ENCODE results near the gene KCNH4. TPM values are rescaled to one million over a fixed set of nuclear protein-coding genes. Genes with fewer than 3 reads are reported as not detected.

The KCNH4 gene
- total RNA-seq, 1 donor from 2014 or later, result 0.64 TPM

GRCh38 chr17:42122371-42123303, 58.3 kb downstream of the KCNH4 start, which contains the start of gene HSPB9:
Gene HSPB9, plus strand, starts transcription at chr17:42122804. Its CDS starts 47 bp downstream, at chr17:42122851.
- H3K36me3 Mint-ChIP-seq (ENCODE audit: low read depth), result peaks cover 37% of the 10 kb centered on the region
- H3K4me1 Mint-ChIP-seq (ENCODE audit: low read depth), result peaks cover 12% of the 10 kb centered on the region
- peak within 1 kb of the TSS; percentile 76 for H3K4me3 Mint-ChIP-seq (ENCODE audit: low read depth)
- intact Hi-C loops (cut with micrococcal nuclease), result no loop called here
- no peaks in the 10 kb centered on the region for H3K9me3 Mint-ChIP-seq
- no peak within 1 kb of the TSS for H3K27ac Mint-ChIP-seq
- H3K27me3 Mint-ChIP-seq (ENCODE audit: low read depth), result no peaks in the 10 kb centered on the region
- no peak for DNase-seq (ENCODE audit: low spot score)

GRCh38 chr17:42120770-42121769, 59.9 kb downstream of the KCNH4 start, which contains the start of gene KAT2A:
Gene KAT2A, minus strand, starts transcription at chr17:42121367. Its CDS starts 63 bp downstream, at chr17:42121304.
- H3K36me3 Mint-ChIP-seq (ENCODE audit: low read depth), result peaks cover 36% of the 10 kb centered on the region
- peak within 1 kb of the TSS; percentile 76 for H3K4me3 Mint-ChIP-seq (ENCODE audit: low read depth)
- intact Hi-C loops (cut with micrococcal nuclease), result no loop called here
- peaks cover 18% of the 10 kb centered on the region for H3K4me1 Mint-ChIP-seq (ENCODE audit: low read depth)
- DNase-seq (ENCODE audit: low spot score), result peak; percentile 68
- H3K9me3 Mint-ChIP-seq, result no peaks in the 10 kb centered on the region
- peak within 1 kb of the TSS; percentile 65 for H3K27ac Mint-ChIP-seq
- H3K27me3 Mint-ChIP-seq (ENCODE audit: low read depth), result no peaks in the 10 kb centered on the region

- no peaks in the 10 kb centered on the region for H3K27me3 Mint-ChIP-seq (ENCODE audit: low read depth)
- peak overlapping the region; percentile 46 for H3K27ac Mint-ChIP-seq
- H3K9me3 Mint-ChIP-seq, result no peaks in the 10 kb centered on the region
- H3K4me3 Mint-ChIP-seq (ENCODE audit: low read depth), result peak overlapping the region; percentile 67
- H3K4me1 Mint-ChIP-seq (ENCODE audit: low read depth), result peaks cover 22% of the 10 kb centered on the region
- intact Hi-C loops (cut with micrococcal nuclease), result no loop called here
- H3K36me3 Mint-ChIP-seq (ENCODE audit: low read depth), result peaks cover 35% of the 10 kb centered on the region
- no peak for DNase-seq (ENCODE audit: low spot score)
Measured at GRCh38 chr17:42120161-42120769, 60.7 kb downstream of the KCNH4 start.

GRCh38 chr17:42119301-42119700, 61.6 kb downstream of the KCNH4 start:
- no peak for DNase-seq (ENCODE audit: low spot score)
- Mint-ChIP-seq H3K27me3 (ENCODE audit: low read depth) (no peaks in the 10 kb centered on the region), H3K4me1 (ENCODE audit: low read depth) (peaks cover 22% of the 10 kb centered on the region), H3K27ac (no peak overlapping the region), H3K9me3 (no peaks in the 10 kb centered on the region), H3K36me3 (ENCODE audit: low read depth) (peaks cover 35% of the 10 kb centered on the region), H3K4me3 (ENCODE audit: low read depth) (peak overlapping the region; percentile 67)
- intact Hi-C loops (cut with micrococcal nuclease), result loop anchor here (5.0 kb wide), 1 partner anchor 63 kb away; the partner anchor contains the start of gene KCNH4

- Mint-ChIP-seq H3K27me3 (ENCODE audit: low read depth) (no peaks in the 10 kb centered on the region), H3K27ac (peak overlapping the region; percentile 65), H3K36me3 (ENCODE audit: low read depth) (peaks cover 39% of the 10 kb centered on the region), H3K9me3 (no peaks in the 10 kb centered on the region), H3K4me3 (ENCODE audit: low read depth) (peak overlapping the region; percentile 58), H3K4me1 (ENCODE audit: low read depth) (peaks cover 22% of the 10 kb centered on the region)
- DNase-seq (ENCODE audit: low spot score), result no peak
- intact Hi-C loops (cut with micrococcal nuclease), result loop anchor here (5.0 kb wide), 1 partner anchor 64 kb away; the partner anchor contains the start of gene KCNH4
Measured at GRCh38 chr17:42118545-42118944, 62.4 kb downstream of the KCNH4 start.

- DNase-seq (ENCODE audit: low spot score), result no peak
- intact Hi-C loops (cut with micrococcal nuclease), result loop anchor here (5.0 kb wide), 1 partner anchor 64 kb away; the partner anchor contains the start of gene KCNH4
- H3K36me3 Mint-ChIP-seq (ENCODE audit: low read depth), result peaks cover 41% of the 10 kb centered on the region
- peak overlapping the region; percentile 58 for H3K4me3 Mint-ChIP-seq (ENCODE audit: low read depth)
- H3K27me3 Mint-ChIP-seq (ENCODE audit: low read depth), result no peaks in the 10 kb centered on the region
- no peaks in the 10 kb centered on the region for H3K9me3 Mint-ChIP-seq
- H3K4me1 Mint-ChIP-seq (ENCODE audit: low read depth), result peaks cover 22% of the 10 kb centered on the region
- H3K27ac Mint-ChIP-seq, result no peak overlapping the region
Measured at GRCh38 chr17:42118126-42118510, 62.8 kb downstream of the KCNH4 start.

GRCh38 chr17:42117397-42118125, 63.4 kb downstream of the KCNH4 start:
- Mint-ChIP-seq H3K27me3 (ENCODE audit: low read depth) (no peaks in the 10 kb centered on the region), H3K36me3 (ENCODE audit: low read depth) (peaks cover 44% of the 10 kb centered on the region), H3K27ac (peak overlapping the region; percentile 52), H3K4me1 (ENCODE audit: low read depth) (peaks cover 25% of the 10 kb centered on the region), H3K9me3 (no peaks in the 10 kb centered on the region), H3K4me3 (ENCODE audit: low read depth) (no peak overlapping the region)
- no peak for DNase-seq (ENCODE audit: low spot score)
- intact Hi-C loops (cut with micrococcal nuclease), result loop anchor here (5.0 kb wide), 1 partner anchor 65 kb away; the partner anchor contains the start of gene KCNH4

- peak overlapping the region; percentile 66 for H3K27ac Mint-ChIP-seq
Measured at GRCh38 chr17:42116705-42117396, 64.1 kb downstream of the KCNH4 start.

GRCh38 chr17:42114118-42114517, 66.8 kb downstream of the KCNH4 start:
- intact Hi-C loops (cut with micrococcal nuclease), result loop anchor here (5.0 kb wide), 1 partner anchor 43 kb away; no protein-coding TSS in a partner anchor
- DNase-seq (ENCODE audit: low spot score), result no peak
- Mint-ChIP-seq H3K4me3 (ENCODE audit: low read depth) (no peak overlapping the region), H3K27ac (peak overlapping the region; percentile 50), H3K9me3 (no peaks in the 10 kb centered on the region), H3K4me1 (ENCODE audit: low read depth) (peaks cover 42% of the 10 kb centered on the region), H3K36me3 (ENCODE audit: low read depth) (peaks cover 52% of the 10 kb centered on the region), H3K27me3 (ENCODE audit: low read depth) (no peaks in the 10 kb centered on the region)

More at GRCh38 chr17:42116705-42117396, 64.1 kb downstream of the KCNH4 start:
- intact Hi-C loops (cut with micrococcal nuclease), result loop anchor here (1.0 to 5.0 kb wide), 3 partner anchors 50 to 92 kb away; partner anchors contain the start of gene KCNH4
- no peak overlapping the region for H3K4me3 Mint-ChIP-seq (ENCODE audit: low read depth)
- no peaks in the 10 kb centered on the region for H3K27me3 Mint-ChIP-seq (ENCODE audit: low read depth)
- DNase-seq (ENCODE audit: low spot score), result peak; percentile 78
- peaks cover 30% of the 10 kb centered on the region for H3K4me1 Mint-ChIP-seq (ENCODE audit: low read depth)
- H3K9me3 Mint-ChIP-seq, result no peaks in the 10 kb centered on the region
- peaks cover 44% of the 10 kb centered on the region for H3K36me3 Mint-ChIP-seq (ENCODE audit: low read depth)

GRCh38 chr17:42113293-42114069, 67.5 kb downstream of the KCNH4 start:
- Mint-ChIP-seq H3K4me1 (ENCODE audit: low read depth) (peaks cover 43% of the 10 kb centered on the region), H3K9me3 (no peaks in the 10 kb centered on the region), H3K27ac (peak overlapping the region; percentile 96), H3K27me3 (ENCODE audit: low read depth) (no peaks in the 10 kb centered on the region), H3K4me3 (ENCODE audit: low read depth) (no peak overlapping the region), H3K36me3 (ENCODE audit: low read depth) (peaks cover 53% of the 10 kb centered on the region)
- DNase-seq (ENCODE audit: low spot score), result no peak
- intact Hi-C loops (cut with micrococcal nuclease), result loop anchor here (5.0 kb wide), 1 partner anchor 44 kb away; no protein-coding TSS in a partner anchor
